A549 (cell line): ENCODE measurements around the gene SCYL1.

Source experiments
- ESRRA ChIP-seq: fragments of 150-350 bp; IDR thresholded peaks from 2 replicates; pipeline ENCODE4 v1.6.1; 2014; ENCODE audit warnings: mild to moderate bottlenecking, low read length, borderline replicate concordance
- PHF8 ChIP-seq: fragments of 200-600 bp; sonication (generic); IDR thresholded peaks from 2 replicates; pipeline ENCODE4 v1.6.1; 2016; ENCODE audit warnings: low read depth, mild to moderate bottlenecking, antibody characterized with exemption, moderate library complexity, borderline replicate concordance
- POLR2A ChIP-seq: IDR thresholded peaks from 2 replicates; pipeline ENCODE4 v1.6.1; 2012; ENCODE audit warnings: mild to moderate bottlenecking, low read length
- RCOR1 ChIP-seq: fragments of 150-350 bp; IDR thresholded peaks from 2 replicates; pipeline ENCODE4 v1.6.1; 2014; ENCODE audit warnings: antibody characterized with exemption, low read length, low read depth
- SREBF2 ChIP-seq: fragments of 450-650 bp; IDR thresholded peaks from 2 replicates; pipeline ENCODE4 v1.6.1; 2014; ENCODE audit warnings: mild to moderate bottlenecking, moderate library complexity
- TF ChIP-seq, protein P1 (sequence below): fragments of >200 bp; sonication (Bioruptor Twin); formaldehyde crosslinking; IDR thresholded peaks from 3 replicates; pipeline ENCODE4 v1.5.1; 2016
- TF ChIP-seq, protein P2 (sequence below): fragments of >200 bp; sonication (Bioruptor Twin); formaldehyde crosslinking; IDR thresholded peaks from 3 replicates; pipeline ENCODE4 v1.6.1; 2016

DNA sequence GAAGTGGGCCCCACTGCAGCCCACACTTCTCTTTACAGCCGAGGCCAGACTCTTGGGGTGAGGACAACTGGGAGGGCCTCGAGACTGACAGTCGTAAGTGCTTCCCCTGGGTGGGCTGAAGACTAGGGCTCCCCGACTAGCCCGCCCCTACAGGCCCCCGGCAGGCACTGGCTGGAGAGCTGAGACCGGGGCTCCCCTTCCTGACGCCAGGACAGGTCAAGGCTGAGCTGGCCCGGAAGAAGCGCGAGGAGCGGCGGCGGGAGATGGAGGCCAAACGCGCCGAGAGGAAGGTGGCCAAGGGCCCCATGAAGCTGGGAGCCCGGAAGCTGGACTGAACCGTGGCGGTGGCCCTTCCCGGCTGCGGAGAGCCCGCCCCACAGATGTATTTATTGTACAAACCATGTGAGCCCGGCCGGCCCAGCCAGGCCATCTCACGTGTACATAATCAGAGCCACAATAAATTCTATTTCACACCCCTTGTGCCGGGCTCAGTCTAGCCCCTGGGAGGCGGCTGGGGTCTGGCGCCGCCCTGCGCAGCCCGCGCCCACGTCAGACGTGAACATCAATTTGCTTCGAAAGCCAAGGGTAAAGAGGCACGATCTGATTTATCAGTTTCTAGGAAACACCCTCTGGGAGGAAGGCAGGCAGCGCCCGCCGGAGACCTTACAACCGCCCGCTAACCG lies 13.5 kb downstream of the SCYL1 start:
- no peak for TF ChIP-seq RCOR1
- TF ChIP-seq, protein P1, sequence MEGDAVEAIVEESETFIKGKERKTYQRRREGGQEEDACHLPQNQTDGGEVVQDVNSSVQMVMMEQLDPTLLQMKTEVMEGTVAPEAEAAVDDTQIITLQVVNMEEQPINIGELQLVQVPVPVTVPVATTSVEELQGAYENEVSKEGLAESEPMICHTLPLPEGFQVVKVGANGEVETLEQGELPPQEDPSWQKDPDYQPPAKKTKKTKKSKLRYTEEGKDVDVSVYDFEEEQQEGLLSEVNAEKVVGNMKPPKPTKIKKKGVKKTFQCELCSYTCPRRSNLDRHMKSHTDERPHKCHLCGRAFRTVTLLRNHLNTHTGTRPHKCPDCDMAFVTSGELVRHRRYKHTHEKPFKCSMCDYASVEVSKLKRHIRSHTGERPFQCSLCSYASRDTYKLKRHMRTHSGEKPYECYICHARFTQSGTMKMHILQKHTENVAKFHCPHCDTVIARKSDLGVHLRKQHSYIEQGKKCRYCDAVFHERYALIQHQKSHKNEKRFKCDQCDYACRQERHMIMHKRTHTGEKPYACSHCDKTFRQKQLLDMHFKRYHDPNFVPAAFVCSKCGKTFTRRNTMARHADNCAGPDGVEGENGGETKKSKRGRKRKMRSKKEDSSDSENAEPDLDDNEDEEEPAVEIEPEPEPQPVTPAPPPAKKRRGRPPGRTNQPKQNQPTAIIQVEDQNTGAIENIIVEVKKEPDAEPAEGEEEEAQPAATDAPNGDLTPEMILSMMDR: no peak
- TF ChIP-seq SREBF2: no peak
- no peak for TF ChIP-seq ESRRA
- no peak for TF ChIP-seq POLR2A
- TF ChIP-seq PHF8: no peak
- TF ChIP-seq, protein P2, sequence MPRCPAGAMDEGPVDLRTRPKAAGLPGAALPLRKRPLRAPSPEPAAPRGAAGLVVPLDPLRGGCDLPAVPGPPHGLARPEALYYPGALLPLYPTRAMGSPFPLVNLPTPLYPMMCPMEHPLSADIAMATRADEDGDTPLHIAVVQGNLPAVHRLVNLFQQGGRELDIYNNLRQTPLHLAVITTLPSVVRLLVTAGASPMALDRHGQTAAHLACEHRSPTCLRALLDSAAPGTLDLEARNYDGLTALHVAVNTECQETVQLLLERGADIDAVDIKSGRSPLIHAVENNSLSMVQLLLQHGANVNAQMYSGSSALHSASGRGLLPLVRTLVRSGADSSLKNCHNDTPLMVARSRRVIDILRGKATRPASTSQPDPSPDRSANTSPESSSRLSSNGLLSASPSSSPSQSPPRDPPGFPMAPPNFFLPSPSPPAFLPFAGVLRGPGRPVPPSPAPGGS: no peak
